Uterus (tissue), 4 donors: ENCODE data around the gene JPH3. TPM values are rescaled to one million over a fixed set of nuclear protein-coding genes. Genes with fewer than 3 reads are reported as not detected.

Experiments used
- DNase-seq, 2 donors: peaks; one replicate each; pipeline ENCODE4 v3.0.0-alpha.2; 2019 to 2020
- H3K27ac ChIP-seq, 2 donors: fragments of 200-600 bp; sonication (generic); 1 replicate in 1 of 2; 2 replicates in 1 of 2; pipeline ENCODE4 v1.5.1; 2016 to 2018
- H3K27me3 ChIP-seq, 2 donors: fragments of 200-600 bp; sonication (generic); one replicate each; pipeline ENCODE4 v1.5.1; 2018 to 2019; ENCODE audit warnings: control low read depth in 1 of 2
- H3K36me3 ChIP-seq, 2 donors: fragments of 200-600 bp; sonication (generic); one replicate each; pipeline ENCODE4 v1.5.1; 2019; ENCODE audit warnings: control low read depth in 1 of 2
- H3K4me1 ChIP-seq, 2 donors: fragments of 200-600 bp; sonication (generic); one replicate each; pipeline ENCODE4 v1.5.1; 2018 to 2019; ENCODE audit warnings: control low read depth in 1 of 2
- H3K4me3 ChIP-seq, 2 donors: fragments of 200-600 bp; sonication (generic); 1 replicate in 1 of 2; 2 replicates in 1 of 2; pipeline ENCODE4 v1.5.1; 2018 to 2019; ENCODE audit warnings: mild to moderate bottlenecking in 1 of 2
- H3K9me3 ChIP-seq, 2 donors: fragments of 200-600 bp; sonication (generic); one replicate each; pipeline ENCODE4 v1.5.1; 2019; ENCODE audit warnings: control low read depth in 1 of 2
- POLR2A ChIP-seq, 2 donors: fragments of 450-650 bp; IDR thresholded peaks; one replicate each; pipeline ENCODE4 v1.6.1; 2016; ENCODE audit warnings: antibody characterized with exemption in 2 of 2, mild to moderate bottlenecking in 1 of 2, moderate library complexity in 1 of 2
- intact Hi-C: fragments of 100-400 bp; cut with DNase I; formaldehyde crosslinking; loops from one replicate; pipeline ENCODE4 v1.15.1; 2023; ENCODE audit warnings: low total_unique reads
- total RNA-seq, 4 donors: library from RNA; depleted of rRNA in 3 of 4; stranded (reverse); fragments of >200 nt in 3 of 4; gene quantifications; one replicate each; pipeline versions ENCODE4 v1.1.0 to v1.2.4, GENCODE V29; 2014 to 2023
- TF ChIP-seq, protein P1 (sequence below), 4 experiments: fragments of 200-600 bp in 2 of 4; fragments of 450-650 bp in 2 of 4; sonication (generic) in 2 of 4; IDR thresholded peaks; one replicate each; pipeline ENCODE4 v1.5.1; 2016 to 2019; ENCODE audit warnings: antibody characterized with exemption in 4 of 4, mild to moderate bottlenecking in 2 of 4, moderate library complexity in 1 of 4
- donor health status: DM: yes; HTN: yes; CAD: no.

The JPH3 gene
- total RNA-seq, 4 donors from 2014 or later, result 0.27 to 1.1 TPM; not detected in 2

GRCh38 chr16:87584975-87585374, 17.3 kb upstream of the JPH3 start:
- Histone ChIP-seq H3K4me1 (peaks cover 13 to 16% of the 10 kb centered on the region in 2 donors), H3K4me3 (no peak overlapping the region), H3K27me3 (no peaks in the 10 kb centered on the region), H3K36me3 (no peaks in the 10 kb centered on the region), H3K9me3 (no peaks in the 10 kb centered on the region), H3K27ac (no peak overlapping the region)
- intact Hi-C loops, result no loop called here
- DNase-seq, result no peak
- TF ChIP-seq, protein P1, sequence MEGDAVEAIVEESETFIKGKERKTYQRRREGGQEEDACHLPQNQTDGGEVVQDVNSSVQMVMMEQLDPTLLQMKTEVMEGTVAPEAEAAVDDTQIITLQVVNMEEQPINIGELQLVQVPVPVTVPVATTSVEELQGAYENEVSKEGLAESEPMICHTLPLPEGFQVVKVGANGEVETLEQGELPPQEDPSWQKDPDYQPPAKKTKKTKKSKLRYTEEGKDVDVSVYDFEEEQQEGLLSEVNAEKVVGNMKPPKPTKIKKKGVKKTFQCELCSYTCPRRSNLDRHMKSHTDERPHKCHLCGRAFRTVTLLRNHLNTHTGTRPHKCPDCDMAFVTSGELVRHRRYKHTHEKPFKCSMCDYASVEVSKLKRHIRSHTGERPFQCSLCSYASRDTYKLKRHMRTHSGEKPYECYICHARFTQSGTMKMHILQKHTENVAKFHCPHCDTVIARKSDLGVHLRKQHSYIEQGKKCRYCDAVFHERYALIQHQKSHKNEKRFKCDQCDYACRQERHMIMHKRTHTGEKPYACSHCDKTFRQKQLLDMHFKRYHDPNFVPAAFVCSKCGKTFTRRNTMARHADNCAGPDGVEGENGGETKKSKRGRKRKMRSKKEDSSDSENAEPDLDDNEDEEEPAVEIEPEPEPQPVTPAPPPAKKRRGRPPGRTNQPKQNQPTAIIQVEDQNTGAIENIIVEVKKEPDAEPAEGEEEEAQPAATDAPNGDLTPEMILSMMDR (IDR thresholded peaks at IDR 0.05), result no peak
- TF ChIP-seq POLR2A (IDR thresholded peaks at IDR 0.05), result no peak

DNA sequence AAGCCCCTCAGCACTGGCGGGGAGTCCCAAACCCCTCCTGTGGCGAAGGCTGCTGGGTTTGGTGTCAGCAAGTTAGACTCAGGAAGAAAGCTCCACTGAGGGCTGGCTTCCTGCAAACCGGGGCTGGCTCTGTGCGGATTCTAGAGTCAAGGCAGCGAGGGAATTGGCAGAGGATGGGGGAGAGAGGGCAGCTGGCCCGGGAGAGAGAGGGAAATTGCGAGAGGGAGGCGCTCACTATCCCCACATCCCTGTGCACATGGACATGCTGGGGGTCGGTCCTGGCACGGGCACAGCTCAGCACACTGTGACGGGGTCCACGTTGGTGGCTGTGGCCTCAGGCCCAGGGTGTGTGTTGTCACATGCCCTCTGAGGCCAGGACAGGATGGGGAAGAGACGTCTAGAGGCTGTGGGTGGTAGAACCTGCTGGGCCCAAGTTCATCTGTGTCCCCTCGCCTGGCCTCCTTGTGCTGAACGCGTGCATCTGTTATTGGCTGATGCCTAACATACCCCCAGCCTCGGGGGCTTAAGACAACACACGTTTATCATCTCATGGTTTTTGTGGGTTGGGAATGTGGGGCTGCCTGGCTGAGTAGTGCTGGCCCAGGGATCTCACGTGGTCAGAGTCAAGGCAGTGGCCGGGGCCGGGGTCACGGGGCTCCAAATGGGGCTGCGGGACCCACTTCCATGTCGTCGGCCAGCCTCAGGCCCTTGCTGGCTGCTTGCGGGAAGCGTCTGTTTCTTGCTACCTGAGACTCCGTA, 16.7 kb upstream of the JPH3 start:
- no peak overlapping the region for H3K4me3 ChIP-seq
- no peaks in the 10 kb centered on the region for H3K27me3 ChIP-seq
- TF ChIP-seq, protein P1 (IDR thresholded peaks at IDR 0.05), result no peak
- TF ChIP-seq POLR2A (IDR thresholded peaks at IDR 0.05), result no peak
- H3K9me3 ChIP-seq, result no peaks in the 10 kb centered on the region
- intact Hi-C loops, result no loop called here
- peaks cover 13 to 16% of the 10 kb centered on the region in 2 donors for H3K4me1 ChIP-seq
- H3K27ac ChIP-seq, result no peak overlapping the region
- DNase-seq, result no peak
- no peaks in the 10 kb centered on the region for H3K36me3 ChIP-seq

DNA sequence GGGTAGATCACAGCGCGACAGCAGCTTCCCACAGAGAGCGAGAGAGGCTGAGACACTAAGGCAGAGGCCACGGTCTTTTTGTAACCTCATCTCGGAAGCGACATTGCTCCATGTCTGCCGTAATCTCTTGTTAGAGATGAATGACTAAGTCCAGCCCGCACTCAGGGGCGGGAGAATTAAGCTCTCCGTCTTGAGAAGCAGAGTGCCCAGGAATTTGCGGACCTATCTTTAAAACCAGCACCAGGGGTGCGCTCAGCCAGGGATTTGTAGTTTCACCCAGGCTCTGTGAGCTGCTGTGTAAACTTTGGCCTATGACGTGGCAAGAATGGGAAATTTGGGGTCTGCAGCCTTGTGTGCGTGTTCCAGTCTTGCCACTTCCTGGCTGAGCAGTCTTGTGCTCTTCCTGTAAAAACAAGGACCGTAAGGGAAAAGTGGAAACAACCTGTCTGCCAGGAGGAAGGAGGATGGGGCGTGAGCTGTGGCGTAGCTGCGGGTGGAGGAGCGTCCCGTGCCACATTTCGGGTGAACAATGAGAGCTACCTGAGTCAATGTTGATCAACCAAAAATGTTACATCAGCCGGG, 16.0 kb upstream of the JPH3 start:
- H3K4me3 ChIP-seq, result no peak overlapping the region
- intact Hi-C loops, result no loop called here
- peaks cover 13 to 16% of the 10 kb centered on the region in 2 donors for H3K4me1 ChIP-seq
- H3K36me3 ChIP-seq, result no peaks in the 10 kb centered on the region
- H3K27me3 ChIP-seq, result no peaks in the 10 kb centered on the region
- H3K27ac ChIP-seq, result no peak overlapping the region
- H3K9me3 ChIP-seq, result no peaks in the 10 kb centered on the region
- no peak for DNase-seq
- no peak for TF ChIP-seq POLR2A (IDR thresholded peaks at IDR 0.05)
- TF ChIP-seq, protein P1 (IDR thresholded peaks at IDR 0.05), result no peak

GRCh38 chr16:87587636-87588035, 14.7 kb upstream of the JPH3 start:
- no peaks in the 10 kb centered on the region for H3K27me3 ChIP-seq
- intact Hi-C loops, result no loop called here

More at GRCh38 chr16:87587636-87588035, 14.7 kb upstream of the JPH3 start:
- no peak for DNase-seq
- Histone ChIP-seq H3K4me3 (no peak overlapping the region), H3K4me1 (peaks cover 11 to 12% of the 10 kb centered on the region in 2 donors), H3K36me3 (no peaks in the 10 kb centered on the region), H3K9me3 (no peaks in the 10 kb centered on the region), H3K27ac (no peak overlapping the region)
- no peak for TF ChIP-seq POLR2A (IDR thresholded peaks at IDR 0.05)
- TF ChIP-seq, protein P1 (IDR thresholded peaks at IDR 0.05), result no peak
